ENCODE measurements around the gene DNAAF8.

The DNAAF8 gene

GRCh38 chr16:4704491-4704890 is 29.8 kb upstream of the DNAAF8 start:
- H3K4me3 ChIP-seq: no peak overlapping the region
- no peak overlapping the region for H3K27ac ChIP-seq
- no peaks in the 10 kb centered on the region for H3K9me3 ChIP-seq (replicated peaks in 1 of 11)
- peaks cover 69 to 94% (median 77%) of the 10 kb centered on the region in 11 experiments for H3K36me3 ChIP-seq
- TF ChIP-seq Cebpa-rat (IDR thresholded peaks at IDR 0.05): no peak
- H3K4me2 ChIP-seq: no peak overlapping the region
- peaks cover 0 to 14% (median 0%) of the 10 kb centered on the region in 11 experiments; a peak in 8 of 22 replicates for H4K20me1 ChIP-seq
- H3K4me1 ChIP-seq: peaks cover 0 to 7% (median 0%) of the 10 kb centered on the region in 10 experiments; a peak in 3 of 20 replicates
- H3K27me3 ChIP-seq: no peaks in the 10 kb centered on the region
- no peak overlapping the region for H3K9ac ChIP-seq

- peaks cover 0 to 13% (median 0%) of the 10 kb centered on the region in 11 experiments; a peak in 8 of 22 replicates for H4K20me1 ChIP-seq
- no peak overlapping the region for H3K4me2 ChIP-seq
- H3K9ac ChIP-seq: 0 out of 22 replicates have a peak overlapping the region, but pooled peaks of 1 of the 11 experiments have one; percentile 34
- no peaks in the 10 kb centered on the region for H3K27me3 ChIP-seq
- H3K4me3 ChIP-seq: no peak overlapping the region
- peaks cover 69 to 94% (median 77%) of the 10 kb centered on the region in 11 experiments for H3K36me3 ChIP-seq
- no peaks in the 10 kb centered on the region for H3K9me3 ChIP-seq (replicated peaks in 1 of 11)
- H3K27ac ChIP-seq: no peak overlapping the region
- TF ChIP-seq Cebpa-rat (IDR thresholded peaks at IDR 0.05): no peak
- peaks cover 0 to 7% (median 0%) of the 10 kb centered on the region in 10 experiments; a peak in 3 of 20 replicates for H3K4me1 ChIP-seq
Observed at GRCh38 chr16:4704913-4705312, 29.4 kb upstream of the DNAAF8 start.

- H3K27me3 ChIP-seq: no peaks in the 10 kb centered on the region
Observed at GRCh38 chr16:4706871-4707270, 27.5 kb upstream of the DNAAF8 start.

GRCh38 chr16:4709481-4709880 is 24.9 kb upstream of the DNAAF8 start:
- Histone ChIP-seq H3K9me3 (replicated peaks in 1 of 11) (no peaks in the 10 kb centered on the region), H3K36me3 (peaks cover 62 to 94% (median 76%) of the 10 kb centered on the region in 11 experiments), H3K9ac (no peak overlapping the region), H4K20me1 (peaks cover 0 to 9% (median 0%) of the 10 kb centered on the region in 11 experiments; a peak in 4 of 22 replicates), H3K4me3 (no peak overlapping the region), H3K27ac (no peak overlapping the region), H3K27me3 (no peaks in the 10 kb centered on the region), H3K4me1 (no peaks in the 10 kb centered on the region), H3K4me2 (no peak overlapping the region)
- TF ChIP-seq Cebpa-rat (IDR thresholded peaks at IDR 0.05): no peak

More at GRCh38 chr16:4706871-4707270, 27.5 kb upstream of the DNAAF8 start:
- Histone ChIP-seq H3K4me1 (peaks cover 0 to 7% (median 0%) of the 10 kb centered on the region in 10 experiments; a peak in 3 of 20 replicates), H3K27ac (no peak overlapping the region), H3K4me2 (no peak overlapping the region), H3K9me3 (replicated peaks in 1 of 11) (no peaks in the 10 kb centered on the region), H3K36me3 (peaks cover 63 to 94% (median 71%) of the 10 kb centered on the region in 11 experiments), H4K20me1 (peaks cover 0 to 10% (median 0%) of the 10 kb centered on the region in 11 experiments; a peak in 4 of 22 replicates), H3K9ac (0 out of 22 replicates have a peak overlapping the region, but pooled peaks of 1 of the 11 experiments have one; percentile 13), H3K4me3 (no peak overlapping the region)
- no peak for TF ChIP-seq Cebpa-rat (IDR thresholded peaks at IDR 0.05)

GRCh38 chr16:4713663-4714501 is 20.5 kb upstream of the DNAAF8 start:
- H3K4me3 ChIP-seq: no peak overlapping the region
- no peaks in the 10 kb centered on the region for H3K27me3 ChIP-seq
- H4K20me1 ChIP-seq: peaks cover 0 to 17% (median 0%) of the 10 kb centered on the region in 11 experiments; a peak in 7 of 22 replicates
- H3K4me1 ChIP-seq: peaks cover 0 to 10% (median 6%) of the 10 kb centered on the region in 10 experiments; a peak in 13 of 20 replicates
- no peak overlapping the region for H3K27ac ChIP-seq
- H3K9me3 ChIP-seq (replicated peaks in 1 of 11): no peaks in the 10 kb centered on the region
- H3K36me3 ChIP-seq: peaks cover 50 to 79% (median 60%) of the 10 kb centered on the region in 11 experiments
- H3K4me2 ChIP-seq: no peak overlapping the region
- peak overlapping the region in 1 of 11 experiments; percentile 9; a peak in 3 of 22 replicates for H3K9ac ChIP-seq
- no peak for TF ChIP-seq Cebpa-rat (IDR thresholded peaks at IDR 0.05)

- Histone ChIP-seq H3K27ac (no peak overlapping the region), H4K20me1 (peaks cover 0 to 17% (median 0%) of the 10 kb centered on the region in 11 experiments; a peak in 7 of 22 replicates), H3K9ac (no peak overlapping the region), H3K27me3 (no peaks in the 10 kb centered on the region), H3K9me3 (replicated peaks in 1 of 11) (no peaks in the 10 kb centered on the region), H3K36me3 (peaks cover 40 to 68% (median 52%) of the 10 kb centered on the region in 11 experiments), H3K4me2 (no peak overlapping the region), H3K4me1 (peaks cover 0 to 14% (median 8%) of the 10 kb centered on the region in 10 experiments; a peak in 13 of 20 replicates), H3K4me3 (no peak overlapping the region)
- no peak for TF ChIP-seq Cebpa-rat (IDR thresholded peaks at IDR 0.05)
Observed at GRCh38 chr16:4714996-4715395, 19.3 kb upstream of the DNAAF8 start.

GRCh38 chr16:4718466-4718865 is 15.9 kb upstream of the DNAAF8 start:
- Histone ChIP-seq H4K20me1 (peaks cover 0 to 17% (median 0%) of the 10 kb centered on the region in 11 experiments; a peak in 6 of 22 replicates), H3K36me3 (peaks cover 22 to 56% (median 33%) of the 10 kb centered on the region in 11 experiments), H3K4me3 (no peak overlapping the region), H3K27ac (no peak overlapping the region), H3K27me3 (no peaks in the 10 kb centered on the region), H3K9ac (peak overlapping the region in 4 of 11 experiments; percentile 1 to 31 (median 20); a peak in 2 of 22 replicates), H3K4me2 (peak overlapping the region in 2 of 11 experiments; percentile 9 to 26; a peak in 2 of 22 replicates), H3K9me3 (replicated peaks in 1 of 11) (no peaks in the 10 kb centered on the region), H3K4me1 (peaks cover 0 to 14% (median 8%) of the 10 kb centered on the region in 10 experiments; a peak in 13 of 20 replicates)
- TF ChIP-seq Cebpa-rat (IDR thresholded peaks at IDR 0.05): no peak

GRCh38 chr16:4723071-4723767 is 11.1 kb upstream of the DNAAF8 start:
- H3K9me3 ChIP-seq (replicated peaks in 1 of 11): no peaks in the 10 kb centered on the region
- peaks cover 0 to 22% (median 0%) of the 10 kb centered on the region in 11 experiments; a peak in 6 of 22 replicates for H4K20me1 ChIP-seq
- H3K27me3 ChIP-seq: no peaks in the 10 kb centered on the region
- TF ChIP-seq Cebpa-rat (IDR thresholded peaks at IDR 0.05): no peak
- no peak overlapping the region for H3K27ac ChIP-seq
- H3K9ac ChIP-seq: no peak overlapping the region
- no peak overlapping the region for H3K4me3 ChIP-seq
- H3K36me3 ChIP-seq: peaks cover 28 to 64% (median 46%) of the 10 kb centered on the region in 11 experiments
- no peak overlapping the region for H3K4me2 ChIP-seq
- H3K4me1 ChIP-seq: peaks cover 7 to 13% (median 9%) of the 10 kb centered on the region in 10 experiments; a peak in 18 of 20 replicates
